Stimulated activated CD8-positive, alpha-beta memory T cell treated with anti-CD3 and anti-CD28 coated beads, Interleukin-12 subunit alpha, Interleukin-12 subunit beta, amount 100 ng/mL, for 1 hour (primary cell): ENCODE results near the gene PRKCZ.

Source experiments
- DNase-seq: peaks from one replicate; pipeline ENCODE4 v3.0.0-alpha.2; 2020; ENCODE audit warnings: low read depth

The PRKCZ gene

DNA sequence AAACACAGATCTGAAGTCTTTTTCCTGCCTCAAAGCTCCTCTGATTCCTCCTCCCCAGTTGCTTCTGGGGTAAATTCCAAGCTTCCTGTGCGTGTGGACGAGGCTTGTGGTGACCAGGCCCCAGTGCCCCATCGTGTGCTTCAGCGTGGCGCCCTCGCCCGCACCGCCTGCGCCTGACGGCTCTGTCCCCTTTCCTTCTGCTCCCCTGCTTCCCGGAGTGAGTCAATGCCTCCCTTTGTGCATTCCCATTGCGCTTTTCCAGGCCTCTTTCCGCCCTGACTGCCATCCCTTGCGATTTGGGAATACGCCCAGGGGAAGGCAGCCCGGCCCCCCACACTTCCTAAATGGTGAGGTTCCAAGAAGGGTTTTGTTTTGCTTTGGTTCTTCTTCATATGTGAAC is 108.1 kb downstream of the PRKCZ start:
- DNase-seq = no peak

DNA sequence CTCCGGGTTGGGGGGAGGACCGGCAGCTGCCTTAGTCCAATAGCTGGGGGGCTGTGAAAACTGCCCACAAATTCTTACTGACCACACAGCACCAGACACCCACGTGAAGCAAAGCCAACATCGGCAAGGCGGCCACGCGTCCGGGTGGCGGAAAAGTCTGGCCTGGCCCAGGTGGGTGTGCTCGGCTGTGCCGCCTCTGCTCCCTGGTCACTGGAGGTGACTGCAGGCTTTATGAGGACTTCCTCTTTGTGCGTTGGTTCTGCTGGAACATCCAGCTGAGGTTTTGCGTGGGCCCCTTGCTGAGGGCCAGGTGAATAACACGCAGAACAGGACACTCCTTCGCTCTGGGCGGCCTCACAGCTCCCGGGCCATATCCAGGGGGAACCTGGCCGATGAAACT is 108.9 kb downstream of the PRKCZ start:
- DNase-seq = no peak

DNA sequence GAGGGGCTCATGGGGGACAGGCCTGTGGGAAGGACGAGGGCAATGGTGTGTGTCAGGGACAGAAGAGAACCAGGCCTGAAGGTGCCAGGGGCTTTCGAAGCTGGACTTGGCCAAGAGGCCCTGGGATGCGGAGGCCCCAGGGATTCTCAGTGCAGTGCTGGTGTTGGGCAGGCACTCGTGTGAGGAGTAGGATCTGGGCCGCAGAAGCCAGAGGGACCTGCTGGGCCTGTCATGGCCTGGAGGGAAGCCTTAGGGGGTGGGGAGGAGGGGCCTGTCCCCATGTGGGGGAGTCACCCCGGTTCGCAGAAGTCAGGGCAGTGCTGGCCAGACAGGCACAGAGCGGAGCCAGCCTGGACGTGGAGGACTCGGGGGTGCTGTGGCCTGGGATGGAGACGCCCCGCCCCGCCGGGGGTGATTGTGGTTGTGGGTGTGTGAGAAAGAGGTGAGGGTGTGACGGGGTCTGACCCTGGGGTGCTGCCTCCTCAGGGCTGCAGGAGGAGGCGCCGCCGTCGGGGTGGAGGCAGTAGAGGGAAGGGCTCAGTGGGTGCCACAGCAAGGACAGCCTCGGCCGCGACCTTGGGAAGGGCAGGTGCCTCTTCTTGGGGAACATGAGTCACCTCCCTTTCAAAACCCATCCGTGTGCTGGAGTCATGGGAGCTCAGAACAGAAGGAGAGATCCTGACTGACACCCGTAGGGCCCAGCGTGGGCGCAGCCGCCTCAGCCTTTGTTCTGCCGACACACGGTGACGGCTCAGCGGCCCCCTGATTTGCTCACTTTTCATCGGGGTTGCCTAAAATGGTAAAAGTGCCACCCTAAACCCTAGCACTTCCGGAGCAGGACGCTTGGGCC is 110.5 kb downstream of the PRKCZ start:
- DNase-seq = no peak

DNA sequence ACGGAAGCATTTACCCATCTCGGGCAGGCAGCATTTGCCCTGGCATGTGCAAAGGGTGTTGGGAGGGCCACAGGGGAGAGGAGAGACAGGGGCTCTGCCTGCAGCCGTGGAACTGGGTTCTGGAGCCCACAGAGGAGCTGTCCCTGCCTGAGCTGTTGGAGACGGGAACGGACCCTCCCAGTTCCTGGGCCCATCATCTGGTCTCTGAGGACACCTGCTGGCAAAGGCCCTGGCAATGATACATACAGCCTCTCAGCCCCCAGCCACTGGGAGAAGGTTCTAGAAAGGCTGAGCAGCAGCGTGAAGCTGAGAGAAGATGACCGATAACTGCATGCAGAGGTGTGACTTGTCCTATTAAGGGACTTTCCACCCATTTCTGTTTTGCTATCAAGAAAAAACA is 113.0 kb downstream of the PRKCZ start:
- no peak for DNase-seq

DNA sequence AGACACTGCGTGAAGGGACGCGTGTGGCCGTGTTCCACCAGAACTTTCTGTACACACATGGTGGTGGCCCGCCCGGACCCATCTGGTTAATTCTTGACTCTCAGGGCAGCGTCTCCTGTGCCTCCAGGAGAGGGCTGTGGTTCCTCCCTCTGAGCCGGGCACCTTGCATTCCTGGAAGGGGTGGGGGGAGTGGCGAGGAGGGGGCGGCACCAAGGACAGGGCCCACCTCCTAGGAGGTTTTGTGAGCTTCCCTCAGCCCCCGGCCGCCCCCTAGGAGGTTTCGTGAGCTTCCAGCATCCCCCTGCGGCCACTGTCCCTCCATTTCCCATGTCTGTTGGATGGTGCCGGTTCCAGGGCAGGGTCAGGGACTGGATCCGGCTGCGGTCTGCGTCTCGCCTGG is 115.4 kb downstream of the PRKCZ start:
- DNase-seq = no peak

DNA sequence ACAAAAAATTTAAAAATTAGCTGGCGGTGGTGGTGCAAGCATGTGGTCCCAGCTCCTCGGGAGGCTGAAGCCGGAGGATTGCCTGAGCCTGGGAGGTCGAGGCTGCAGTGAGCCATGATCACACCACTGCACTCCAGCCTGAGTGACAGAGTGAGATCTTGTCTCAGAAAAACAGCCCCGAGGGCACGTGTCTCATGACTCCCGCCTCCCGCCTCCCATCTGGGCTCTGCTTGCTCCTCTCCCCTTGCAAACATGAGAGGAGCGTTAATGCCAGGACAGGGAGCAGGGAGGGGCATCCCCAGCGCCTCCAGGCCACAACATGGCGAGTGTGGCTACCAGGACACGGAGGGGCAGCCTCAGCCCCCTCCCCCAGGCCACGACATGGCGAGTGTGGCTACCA is 116.0 kb downstream of the PRKCZ start:
- no peak for DNase-seq

DNA sequence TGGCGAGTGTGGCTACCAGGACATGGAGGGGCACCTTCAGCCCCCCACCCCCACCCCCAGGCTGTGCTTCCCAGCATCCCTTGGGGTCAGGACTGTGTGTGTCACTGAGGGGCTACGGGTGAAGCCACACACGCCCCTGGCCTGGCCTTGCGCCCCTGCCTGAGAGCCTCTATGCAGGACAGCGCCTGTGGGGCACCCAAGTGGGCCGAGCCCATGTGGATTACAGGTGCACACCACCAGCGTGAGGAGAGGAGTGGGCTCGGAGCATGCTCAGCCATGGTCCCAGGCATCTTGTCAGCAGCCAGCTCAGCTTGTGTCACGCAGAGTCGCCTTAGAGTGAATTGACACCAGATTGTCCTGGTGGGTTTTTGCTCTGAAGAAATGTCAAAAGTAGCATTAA is 116.5 kb downstream of the PRKCZ start:
- DNase-seq = no peak

DNA sequence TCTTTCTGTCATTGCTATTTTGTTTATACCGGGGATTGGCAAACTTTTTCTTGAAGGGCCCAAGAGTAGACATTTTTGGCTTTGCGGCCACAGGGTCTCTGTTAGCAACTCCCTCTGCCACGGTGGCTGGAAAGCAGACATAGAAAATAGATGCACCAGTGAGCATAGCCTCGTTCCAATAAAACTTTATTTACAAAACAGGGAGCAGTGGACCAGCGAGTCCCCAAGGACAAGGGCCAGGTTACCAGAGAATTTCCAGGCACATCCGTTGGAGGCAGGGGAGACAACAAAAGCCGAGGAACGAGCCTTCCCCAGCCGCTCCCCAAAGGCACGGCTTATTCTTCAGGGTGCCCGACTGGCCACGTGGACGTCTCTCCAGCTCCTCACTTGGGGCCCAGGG is 117.9 kb downstream of the PRKCZ start:
- DNase-seq = no peak

DNA sequence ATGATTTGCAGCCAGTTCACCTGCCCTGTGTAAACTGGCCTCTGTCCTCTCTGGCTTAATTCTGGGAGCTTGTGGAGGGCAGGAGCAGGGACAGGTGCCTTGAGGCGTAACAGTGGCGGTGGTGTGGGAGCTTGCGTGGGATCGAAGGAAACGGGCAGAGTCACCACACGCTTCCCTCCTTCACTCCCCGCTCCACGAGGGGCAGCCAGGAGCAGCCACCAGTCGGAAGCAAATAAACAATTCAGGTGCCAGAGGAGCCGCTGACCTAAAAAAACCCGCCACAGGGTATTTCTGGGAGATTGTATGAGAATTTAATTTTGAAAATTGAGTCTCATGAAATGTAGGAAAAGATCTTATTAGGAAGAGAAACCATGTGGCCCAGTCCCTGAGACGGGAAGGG is 118.3 kb downstream of the PRKCZ start:
- no peak for DNase-seq

DNA sequence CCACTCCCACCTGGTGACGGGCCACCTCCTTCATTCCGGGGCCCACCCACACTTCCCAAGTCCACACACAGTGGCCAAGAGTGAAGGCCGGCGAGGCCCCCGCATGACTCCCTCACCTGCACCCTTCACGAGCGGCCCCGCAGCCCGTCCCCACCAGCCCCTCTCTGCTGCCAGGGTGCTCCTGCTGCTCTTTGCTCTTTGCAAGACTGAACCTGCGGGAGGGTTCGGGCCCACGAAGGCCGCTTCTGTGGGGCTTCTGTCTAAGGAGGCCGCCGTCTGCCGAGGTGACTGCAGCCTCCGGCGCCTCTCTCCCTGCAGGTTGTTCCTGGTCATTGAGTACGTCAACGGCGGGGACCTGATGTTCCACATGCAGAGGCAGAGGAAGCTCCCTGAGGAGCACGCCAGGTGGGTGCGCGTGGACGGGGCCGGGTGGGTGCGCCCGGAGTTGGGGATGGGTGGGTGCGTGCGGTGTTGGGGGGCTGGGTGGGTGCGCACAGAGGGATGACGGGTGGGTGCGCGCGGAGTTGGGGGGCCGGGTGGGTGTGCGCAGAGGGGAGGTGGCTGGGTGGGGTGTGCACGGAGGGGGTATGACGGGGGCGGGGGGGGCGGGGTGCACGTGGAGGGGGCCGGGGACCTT is 119.1 kb downstream of the PRKCZ start:
- DNase-seq = no peak

DNA sequence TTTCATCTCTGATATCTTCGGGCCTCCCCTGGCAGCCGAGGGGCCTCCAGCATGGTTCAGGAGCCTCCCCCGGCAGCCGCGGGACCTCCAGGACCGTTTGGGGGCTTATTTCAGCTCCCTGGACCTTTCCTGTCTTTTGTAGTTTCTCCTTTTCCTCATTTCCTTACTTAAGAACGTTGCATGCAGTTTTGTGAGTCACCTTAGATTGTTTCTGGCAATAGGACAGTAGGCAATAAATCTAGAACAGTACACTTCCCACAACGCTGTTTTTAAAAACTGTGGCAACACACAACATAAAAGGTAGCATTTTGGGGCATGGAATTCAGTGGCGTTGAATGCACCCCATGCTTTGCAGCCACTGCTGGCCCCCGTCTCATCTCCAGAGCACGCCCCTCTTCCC is 120.0 kb downstream of the PRKCZ start:
- DNase-seq = no peak

DNA sequence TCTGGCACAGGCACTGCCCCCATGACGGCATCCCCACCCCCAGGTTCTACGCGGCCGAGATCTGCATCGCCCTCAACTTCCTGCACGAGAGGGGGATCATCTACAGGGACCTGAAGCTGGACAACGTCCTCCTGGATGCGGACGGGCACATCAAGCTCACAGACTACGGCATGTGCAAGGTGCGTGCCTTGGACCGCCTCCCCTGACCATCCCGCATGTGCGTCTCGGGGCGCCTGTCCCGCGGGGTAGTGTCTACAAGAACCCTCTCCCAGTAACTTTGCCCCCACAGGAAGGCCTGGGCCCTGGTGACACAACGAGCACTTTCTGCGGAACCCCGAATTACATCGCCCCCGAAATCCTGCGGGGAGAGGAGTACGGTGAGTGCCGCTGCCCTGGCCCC is 121.8 kb downstream of the PRKCZ start:
- no peak for DNase-seq

DNA sequence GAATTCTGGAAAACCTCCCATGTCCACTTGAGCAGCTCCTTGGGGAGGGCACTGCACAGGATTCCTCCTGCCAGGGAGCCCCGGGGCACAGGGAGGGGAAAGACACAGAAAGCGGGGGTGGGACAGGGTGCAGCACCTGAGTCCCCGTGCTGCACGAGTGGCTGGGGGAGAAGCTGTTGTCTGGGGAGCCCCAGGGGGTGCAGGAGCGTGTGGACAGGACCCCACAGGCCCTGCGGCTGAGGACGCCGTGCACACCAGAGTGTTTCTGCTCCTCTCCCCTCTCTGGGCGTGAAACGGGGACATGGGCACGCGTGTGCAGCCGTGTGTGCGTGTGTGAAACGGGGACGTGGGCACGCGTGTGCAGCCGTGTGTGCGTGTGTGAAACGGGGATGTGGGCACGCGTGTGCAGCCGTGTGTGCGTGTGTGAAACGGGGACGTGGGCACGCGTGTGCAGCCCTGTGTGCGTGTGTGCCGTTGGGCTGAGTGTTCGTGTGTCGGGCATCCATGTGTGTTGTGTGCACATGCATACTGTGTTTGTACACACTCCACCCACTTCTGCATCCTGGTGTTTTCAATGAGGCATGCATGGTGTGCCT is 122.4 kb downstream of the PRKCZ start:
- no peak for DNase-seq

DNA sequence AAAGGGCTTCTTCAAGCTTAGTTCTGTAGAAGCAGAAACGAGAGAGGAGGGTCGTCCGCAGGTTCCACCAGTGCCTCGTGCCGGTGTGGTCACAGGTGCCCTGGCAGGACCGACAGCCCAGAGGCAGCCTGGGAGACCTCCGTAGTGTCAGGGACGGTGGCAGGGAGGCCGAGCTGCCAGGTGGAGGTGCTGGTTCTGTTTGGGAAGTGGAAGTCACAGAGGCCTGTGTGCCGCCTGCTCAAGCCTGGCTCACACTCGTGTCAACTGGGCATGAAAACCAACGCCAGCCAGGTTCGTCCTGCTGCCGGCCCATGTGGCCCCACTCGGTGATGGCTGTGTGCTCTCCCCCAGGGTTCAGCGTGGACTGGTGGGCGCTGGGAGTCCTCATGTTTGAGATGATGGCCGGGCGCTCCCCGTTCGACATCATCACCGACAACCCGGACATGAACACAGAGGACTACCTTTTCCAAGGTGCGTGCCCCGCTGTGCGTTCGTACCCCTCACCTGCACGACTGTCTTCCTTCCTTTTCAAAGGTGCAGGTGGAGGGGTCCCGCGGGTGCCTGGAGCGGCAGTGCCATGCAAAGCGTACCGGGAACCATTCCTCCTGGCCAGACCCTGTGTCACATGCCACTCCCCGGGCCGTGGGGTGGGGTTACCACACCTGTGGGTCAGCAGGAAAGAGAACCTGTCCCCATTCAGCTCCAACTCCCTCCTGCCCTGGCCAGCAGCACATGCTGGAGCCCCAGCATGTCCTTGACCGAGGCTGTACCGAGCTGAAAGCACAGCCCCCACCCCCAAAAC is 123.5 kb downstream of the PRKCZ start:
- no peak for DNase-seq

DNA sequence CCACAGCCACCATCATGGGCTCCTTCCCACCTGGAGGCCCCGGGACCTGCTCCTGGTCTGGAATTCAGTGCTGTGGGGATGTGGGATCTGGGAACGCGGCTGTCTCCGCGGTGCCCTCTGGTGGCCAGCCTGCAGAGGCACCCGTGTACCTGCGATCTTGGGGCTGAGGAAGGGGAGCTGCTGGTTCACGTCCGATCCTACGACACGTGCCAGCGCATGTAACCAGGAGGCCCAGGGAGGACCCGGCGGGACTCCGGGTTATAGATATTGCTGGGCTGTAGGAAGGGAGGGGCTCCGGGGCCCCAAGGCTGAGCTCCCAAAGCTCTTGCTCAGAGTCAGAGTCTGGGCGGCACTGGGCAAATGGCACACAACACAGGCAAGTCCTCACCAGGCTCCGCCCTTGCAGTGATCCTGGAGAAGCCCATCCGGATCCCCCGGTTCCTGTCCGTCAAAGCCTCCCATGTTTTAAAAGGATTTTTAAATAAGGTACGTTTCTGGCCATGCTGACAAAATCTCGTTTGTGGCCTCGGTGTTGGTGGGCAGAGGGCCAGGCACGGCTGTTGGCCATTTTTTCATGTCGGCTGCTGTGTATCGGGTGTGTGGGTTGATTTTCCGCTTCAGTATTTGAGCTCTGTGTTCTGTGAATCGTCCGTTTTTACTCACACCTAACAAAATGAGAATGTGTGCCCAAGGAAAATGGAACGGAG is 124.3 kb downstream of the PRKCZ start:
- no peak for DNase-seq

DNA sequence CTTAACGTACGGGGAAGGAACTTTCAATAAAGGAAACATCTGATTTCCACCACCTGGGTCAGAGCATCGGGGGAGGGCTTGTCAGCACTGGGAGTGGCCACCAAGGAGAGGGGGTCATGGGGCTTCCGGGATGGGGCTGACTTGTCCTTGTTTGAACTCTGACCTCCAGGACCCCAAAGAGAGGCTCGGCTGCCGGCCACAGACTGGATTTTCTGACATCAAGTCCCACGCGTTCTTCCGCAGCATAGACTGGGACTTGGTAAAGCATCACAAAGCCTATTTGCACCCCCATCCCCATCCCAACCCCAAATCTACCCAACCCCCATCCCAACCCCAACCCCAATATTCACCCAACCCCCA is 124.8 kb downstream of the PRKCZ start:
- no peak for DNase-seq

DNA sequence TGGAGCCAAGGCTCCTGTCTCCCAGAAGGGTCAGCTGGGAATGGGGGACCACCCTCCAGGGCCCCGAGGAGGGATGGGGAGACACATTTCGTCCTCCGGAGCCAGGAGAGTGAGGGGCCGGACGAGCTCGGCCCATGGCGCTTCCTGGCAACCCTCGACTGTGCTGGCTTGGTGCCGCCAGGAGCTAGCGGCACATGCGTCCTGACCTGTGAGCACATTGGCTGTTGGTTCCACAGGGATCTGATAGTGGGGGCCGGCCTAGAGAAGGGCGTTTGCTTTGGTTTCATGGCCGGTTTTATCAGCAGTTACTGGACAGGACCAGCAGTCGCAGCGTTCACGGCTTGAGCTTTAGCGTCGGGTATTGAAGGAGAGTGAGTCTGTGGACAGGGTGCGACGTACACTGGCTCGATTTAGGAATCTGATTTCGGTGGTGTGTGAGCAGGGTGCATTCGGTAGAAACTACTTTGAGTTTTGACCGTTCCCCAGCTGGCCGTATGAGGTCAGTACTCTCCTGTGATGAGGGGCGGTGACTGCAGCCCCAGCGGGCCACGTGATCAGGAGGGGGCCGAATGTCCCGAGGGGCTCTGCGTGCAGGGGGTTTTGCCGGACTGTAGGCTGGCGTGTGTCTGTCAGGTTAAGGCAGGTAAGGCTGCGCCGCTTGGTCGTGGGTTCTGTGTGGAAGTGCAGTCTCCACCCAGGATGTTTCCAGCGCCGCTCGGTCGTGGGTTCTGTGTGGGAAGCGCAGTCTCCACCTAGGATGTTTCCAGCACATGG is 125.7 kb downstream of the PRKCZ start:
- no peak for DNase-seq

DNA sequence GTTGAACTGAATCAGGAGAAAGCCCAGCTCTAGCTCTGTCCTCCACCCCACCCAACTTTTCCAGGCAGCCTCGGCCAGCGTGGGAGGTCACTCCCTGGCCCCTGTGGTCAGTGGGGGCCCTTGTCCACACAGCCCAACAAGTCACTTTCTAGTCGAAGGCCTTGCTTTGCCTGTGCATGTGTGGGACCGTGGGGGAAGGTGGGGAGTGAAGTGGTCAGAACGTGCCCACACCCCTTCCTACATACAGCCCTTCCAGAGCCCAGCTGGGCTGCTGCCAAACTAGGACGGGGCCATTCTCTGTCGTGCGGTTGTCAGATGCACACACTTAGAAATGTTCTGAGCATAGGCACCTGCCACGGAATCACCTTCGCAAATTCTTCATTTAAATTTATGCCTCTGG is 126.4 kb downstream of the PRKCZ start:
- DNase-seq = no peak

DNA sequence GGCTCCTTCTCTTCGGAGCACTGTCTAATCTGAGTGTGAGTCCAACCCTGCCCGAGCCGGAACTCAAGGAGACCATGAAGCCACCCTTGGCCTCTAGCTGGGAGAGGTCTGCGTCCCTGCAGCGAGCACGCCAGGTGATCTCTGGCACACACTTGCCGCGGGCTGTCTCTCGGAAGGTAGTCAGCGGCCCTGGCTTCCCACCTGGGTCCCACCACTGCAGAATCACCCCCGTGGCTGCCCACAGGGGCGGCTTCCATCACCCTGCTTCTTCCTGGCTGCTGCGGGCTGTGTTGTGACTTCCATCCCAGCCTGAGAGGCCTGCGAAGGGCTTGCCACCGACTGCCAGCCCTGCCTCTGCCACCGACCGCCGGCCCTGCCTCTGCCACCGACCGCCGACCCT is 127.3 kb downstream of the PRKCZ start:
- no peak for DNase-seq

DNA sequence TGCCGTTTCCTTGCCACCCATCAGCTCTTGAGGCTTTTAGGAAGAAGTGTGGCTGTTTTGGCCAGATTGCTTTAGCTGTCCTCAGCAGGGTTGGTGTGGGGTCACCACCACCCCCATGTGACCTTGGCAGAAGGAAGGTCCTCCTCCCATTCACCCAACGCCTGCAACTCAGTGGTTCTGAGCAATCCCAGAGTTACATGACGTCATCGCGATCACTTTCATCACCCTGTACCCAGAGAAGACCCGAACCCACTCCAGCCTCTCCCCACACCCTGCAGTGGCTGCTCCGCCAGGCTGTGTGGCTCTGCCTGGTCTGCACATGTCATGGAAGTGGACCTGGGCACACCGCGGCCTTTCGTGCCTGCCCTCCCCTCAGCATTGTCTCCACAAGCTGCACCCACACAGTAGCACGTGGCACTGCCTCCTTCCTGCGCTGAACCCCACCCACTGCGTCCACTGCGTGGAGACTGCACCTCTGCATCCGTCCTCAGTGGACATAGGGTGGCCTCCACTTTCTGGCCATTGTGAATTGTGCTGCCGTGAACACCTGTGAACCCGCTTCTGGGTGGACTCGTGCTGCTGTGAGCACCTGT is 127.8 kb downstream of the PRKCZ start:
- no peak for DNase-seq

DNA sequence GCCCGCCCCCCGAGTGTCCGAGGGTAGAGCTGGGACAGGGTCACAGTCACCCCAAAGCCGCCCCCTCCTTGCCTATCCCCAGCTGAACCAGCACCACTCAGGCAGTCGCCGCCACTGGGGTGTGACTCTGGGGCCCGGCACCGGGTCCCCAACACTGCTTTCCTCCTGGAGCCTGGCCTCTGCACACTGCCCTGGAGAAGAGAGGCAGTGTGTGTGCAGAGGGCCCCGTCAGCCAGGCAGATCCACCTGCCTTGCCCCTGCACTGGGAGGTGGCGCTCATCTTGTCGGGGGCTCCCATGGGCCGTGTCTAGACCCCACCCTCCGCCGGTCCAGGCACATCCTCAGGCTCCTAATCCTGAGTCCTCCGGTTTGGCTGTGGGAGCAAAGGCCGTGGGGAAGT is 128.7 kb downstream of the PRKCZ start:
- DNase-seq = no peak
